Caco-2 (cell line): ENCODE data around the gene PTDSS2. TPM values are rescaled to one million over a fixed set of nuclear protein-coding genes. Genes with fewer than 3 reads are reported as not detected.

ENCODE experiments used
- BruUV-seq: library from RNA; stranded (reverse); fragments of 400-500 nt; replicated peaks from 2 replicates; lab custom pipeline; 2021; lab: Mats Ljungman, UMichigan
- CTCF ChIA-PET: fragments of 300-600 bp; sonication (Branson Sonifier 250); formaldehyde crosslinking; loops from one replicate; lab custom pipeline; 2022; ENCODE audit warnings: antibody characterized with exemption; lab: Charles Lee
- POLR2A ChIA-PET: fragments of 300-600 bp; sonication (Branson Sonifier 250); formaldehyde crosslinking; loops from one replicate; lab custom pipeline; 2022; ENCODE audit warnings: antibody characterized with exemption; lab: Charles Lee
- DNase-seq, 2 experiments: peaks; one replicate each; pipeline versions ENCODE4 v3.0.0 to v3.0.0-alpha.2; 2020 to 2022
- H3K27me3 ChIP-seq: replicated peaks from 2 replicates; pipeline ENCODE4 v1.6.0; 2011; ENCODE audit warnings: low read length; ENCODE audit not compliant: control insufficient read depth, insufficient read depth
- H3K36me3 ChIP-seq: 2 replicates; pipeline ENCODE4 v1.5.1; 2011; ENCODE audit warnings: low read length; ENCODE audit not compliant: control insufficient read depth, insufficient read depth
- H3K4me1 ChIP-seq: fragments of 250-450 bp; sonication (Bioruptor Pico); 2 replicates; pipeline ENCODE4 v1.5.1; 2020; ENCODE audit warnings: mild to moderate bottlenecking
- H3K4me3 ChIP-seq: 2 replicates; pipeline ENCODE4 v1.5.1; 2011; ENCODE audit warnings: low read depth, mild to moderate bottlenecking, control low read depth, low read length
- H3K9me3 ChIP-seq: fragments of 250-450 bp; sonication (Bioruptor Pico); 2 replicates; pipeline ENCODE4 v1.5.1; 2020; ENCODE audit warnings: mild to moderate bottlenecking, moderate library complexity
- H3K27ac Mint-ChIP-seq: one replicate; pipeline ENCODE4 v1.8.0; 2022; ENCODE audit warnings: mixed read lengths; ENCODE audit not compliant: unreplicated experiment
- H3K27me3 Mint-ChIP-seq: one replicate; pipeline ENCODE4 v1.8.0; 2022; ENCODE audit warnings: mixed read lengths; ENCODE audit not compliant: insufficient read depth, unreplicated experiment
- H3K36me3 Mint-ChIP-seq: one replicate; pipeline ENCODE4 v1.8.0; 2022; ENCODE audit warnings: mild to moderate bottlenecking, mixed read lengths; ENCODE audit not compliant: insufficient read depth, unreplicated experiment
- H3K4me1 Mint-ChIP-seq: one replicate; pipeline ENCODE4 v1.8.0; 2022; ENCODE audit warnings: low read depth, mixed read lengths; ENCODE audit not compliant: unreplicated experiment
- H3K4me3 Mint-ChIP-seq: one replicate; pipeline ENCODE4 v1.8.0; 2022; ENCODE audit warnings: mild to moderate bottlenecking, moderate library complexity, mixed read lengths; ENCODE audit not compliant: unreplicated experiment
- H3K9me3 Mint-ChIP-seq: one replicate; pipeline ENCODE4 v1.8.0; 2022; ENCODE audit warnings: mixed read lengths; ENCODE audit not compliant: unreplicated experiment
- CTCF ChIP-seq, 2 experiments: fragments of 200-600 bp in 1 of 2; IDR thresholded peaks; 1 replicate in 1 of 2; 2 replicates in 1 of 2; pipeline versions ENCODE4 v1.5.1 to v1.8.0; 2011 to 2022; ENCODE audit warnings: antibody characterized with exemption in 1 of 2, control low read depth in 1 of 2, inconsistent platforms in 1 of 2, low read depth in 1 of 2, low read length in 1 of 2, mild to moderate bottlenecking in 1 of 2, moderate library complexity in 1 of 2; ENCODE audit not compliant: insufficient read depth in 1 of 2, severe bottlenecking in 1 of 2, unreplicated experiment in 1 of 2
- intact Hi-C: fragments of 100-400 bp; cut with micrococcal nuclease; formaldehyde crosslinking; loops from one replicate; pipeline ENCODE4 v1.10.0; 2022; ENCODE audit not compliant: unreplicated experiment
- total RNA-seq: library from RNA; stranded (reverse); gene quantifications from 2 replicates; pipeline ENCODE4 v1.2.3, GENCODE V29; 2022

The PTDSS2 gene
- total RNA-seq, 1 experiment from 2014 or later, result 44.3 TPM

- POLR2A ChIA-PET, result no interaction called here
- Histone ChIP-seq H3K4me3 (no peak overlapping the region), H3K36me3 (no peaks in the 10 kb centered on the region; the same call in none of the 2 replicates), H3K27me3 (no peaks in the 10 kb centered on the region), H3K9me3 (peaks cover 6% of the 10 kb centered on the region), H3K4me1 (no peaks in the 10 kb centered on the region)
- peaks cover 36% of the 10 kb centered on the region for H3K36me3 Mint-ChIP-seq
- H3K9me3 Mint-ChIP-seq, result no peaks in the 10 kb centered on the region
- CTCF ChIA-PET, result no interaction called here
- no peak for DNase-seq
- BruUV-seq, result no TSS peak
- intact Hi-C loops, result no loop called here
- no peak overlapping the region for H3K4me3 Mint-ChIP-seq
- H3K4me1 Mint-ChIP-seq, result no peaks in the 10 kb centered on the region
- TF ChIP-seq CTCF (IDR thresholded peaks at IDR 0.05; ENCODE audit: insufficient read depth in 1 of 2, low read depth in 1 of 2, low read length in 1 of 2, severe bottlenecking in 1 of 2, unreplicated experiment in 1 of 2), result no peak
- H3K27me3 Mint-ChIP-seq, result no peaks in the 10 kb centered on the region
- H3K27ac Mint-ChIP-seq, result no peak overlapping the region
Observed at GRCh38 chr11:432501-433100, 17.5 kb upstream of the PTDSS2 start.

- DNase-seq, result no peak
- no peaks in the 10 kb centered on the region; the same call in none of the 2 replicates for H3K36me3 ChIP-seq
- no peak for TF ChIP-seq CTCF (IDR thresholded peaks at IDR 0.05; ENCODE audit: insufficient read depth in 1 of 2, low read depth in 1 of 2, low read length in 1 of 2, severe bottlenecking in 1 of 2, unreplicated experiment in 1 of 2)
- CTCF ChIA-PET, result no interaction called here
- no peak overlapping the region for H3K4me3 ChIP-seq
- no peaks in the 10 kb centered on the region for H3K27me3 ChIP-seq
- POLR2A ChIA-PET, result no interaction called here
- Mint-ChIP-seq H3K9me3 (no peaks in the 10 kb centered on the region), H3K4me3 (no peak overlapping the region), H3K4me1 (no peaks in the 10 kb centered on the region), H3K27me3 (no peaks in the 10 kb centered on the region), H3K36me3 (peaks cover 34% of the 10 kb centered on the region), H3K27ac (no peak overlapping the region)
- intact Hi-C loops, result no loop called here
- H3K4me1 ChIP-seq, result no peaks in the 10 kb centered on the region
- peaks cover 11% of the 10 kb centered on the region for H3K9me3 ChIP-seq
- BruUV-seq, result no TSS peak
Observed at GRCh38 chr11:433111-433510, 17.0 kb upstream of the PTDSS2 start.

- Mint-ChIP-seq H3K27ac (no peak overlapping the region), H3K9me3 (no peaks in the 10 kb centered on the region), H3K4me1 (no peaks in the 10 kb centered on the region), H3K36me3 (peaks cover 28% of the 10 kb centered on the region), H3K4me3 (no peak overlapping the region), H3K27me3 (no peaks in the 10 kb centered on the region)
- DNase-seq, result no peak
- BruUV-seq, result no TSS peak
- Histone ChIP-seq H3K36me3 (no peaks in the 10 kb centered on the region; the same call in 1 of the 2 replicates), H3K9me3 (peaks cover 11% of the 10 kb centered on the region), H3K27me3 (no peaks in the 10 kb centered on the region), H3K4me1 (no peaks in the 10 kb centered on the region), H3K4me3 (no peak overlapping the region)
- CTCF ChIA-PET, result no interaction called here
- POLR2A ChIA-PET, result no interaction called here
- TF ChIP-seq CTCF (IDR thresholded peaks at IDR 0.05; ENCODE audit: insufficient read depth in 1 of 2, low read depth in 1 of 2, low read length in 1 of 2, severe bottlenecking in 1 of 2, unreplicated experiment in 1 of 2), result no peak
- intact Hi-C loops, result no loop called here
Observed at GRCh38 chr11:433641-434040, 16.4 kb upstream of the PTDSS2 start.
